HG03521 (cell line): ENCODE results near the gene TIMP4.

Experiments
- ATAC-seq: cut with Tn5 transposase; IDR thresholded peaks from one replicate; pipeline ENCODE4 v1.9.1; 2021; ENCODE audit warnings: mild to moderate bottlenecking, moderate library complexity; ENCODE audit not compliant: unreplicated experiment

Gene TIMP4

DNA sequence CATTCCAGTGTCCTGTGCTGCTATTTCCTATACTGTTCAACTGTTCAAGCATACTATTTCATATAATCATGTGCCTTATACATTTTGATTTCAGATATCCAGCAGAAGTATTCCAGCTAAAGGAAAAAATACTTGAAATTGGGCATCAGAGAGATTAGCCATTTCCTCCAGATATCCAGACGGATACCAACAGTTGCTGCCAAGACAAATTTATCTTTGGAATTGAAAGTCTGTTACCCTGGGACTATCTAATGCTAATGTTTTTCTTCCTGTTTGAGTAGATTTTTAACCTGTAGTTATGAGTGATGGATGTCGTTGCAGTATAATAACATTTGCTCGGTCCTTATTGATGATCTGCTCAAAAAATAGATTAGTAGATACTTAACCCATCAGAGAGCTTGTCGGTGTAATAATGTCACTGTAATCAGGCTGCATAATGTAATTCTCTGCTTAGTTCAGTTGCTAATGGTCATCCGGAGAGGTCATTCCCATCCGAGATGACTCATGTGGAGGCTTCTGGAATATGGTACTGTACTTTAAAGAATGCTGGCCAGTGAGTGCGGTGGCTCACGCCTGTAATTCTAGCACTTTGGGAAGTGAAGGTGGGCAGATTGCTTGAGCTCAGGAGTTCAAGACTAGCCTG, 51.5 kb downstream of the TIMP4 start:
- no peak for ATAC-seq
